GM12864 (cell line): Measurements from ENCODE around the gene CTRB2.

Source experiments
- DNase-seq: peaks from one replicate; pipeline ENCODE4 v3.0.0-alpha.2; 2011; ENCODE audit warnings: low read depth
- H3K4me3 ChIP-seq: 2 replicates; pipeline ENCODE4 v1.5.1; 2011; ENCODE audit warnings: mild to moderate bottlenecking, low read depth, low read length, control low read depth
- CTCF ChIP-seq: IDR thresholded peaks from 2 replicates; pipeline ENCODE4 v1.5.1; 2011; ENCODE audit warnings: low read depth, mild to moderate bottlenecking, moderate library complexity, low read length, control low read depth, inconsistent platforms; ENCODE audit errors: missing control alignments

CTRB2 gene

DNA sequence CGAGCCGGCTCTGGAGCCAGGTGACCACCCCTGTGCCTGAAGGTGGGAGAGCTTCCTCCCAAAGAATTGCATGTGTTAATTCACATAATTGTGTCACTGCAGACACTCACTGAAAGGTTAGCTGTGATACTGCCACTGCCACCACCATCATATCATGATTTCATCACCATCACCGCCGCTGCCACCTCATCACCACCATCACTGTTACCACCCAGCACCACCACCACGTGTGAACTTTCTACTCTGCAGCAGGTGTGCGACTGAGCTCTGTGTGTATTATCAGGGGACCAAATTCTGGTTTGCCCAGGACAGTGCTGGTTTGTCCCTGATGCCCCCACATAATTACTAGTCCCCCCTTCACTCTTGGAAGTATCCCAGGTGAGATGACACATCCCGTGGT lies 29.3 kb upstream of the CTRB2 start:
- no peak overlapping the region for H3K4me3 ChIP-seq
- TF ChIP-seq CTCF, result no peak
- no peak for DNase-seq

DNA sequence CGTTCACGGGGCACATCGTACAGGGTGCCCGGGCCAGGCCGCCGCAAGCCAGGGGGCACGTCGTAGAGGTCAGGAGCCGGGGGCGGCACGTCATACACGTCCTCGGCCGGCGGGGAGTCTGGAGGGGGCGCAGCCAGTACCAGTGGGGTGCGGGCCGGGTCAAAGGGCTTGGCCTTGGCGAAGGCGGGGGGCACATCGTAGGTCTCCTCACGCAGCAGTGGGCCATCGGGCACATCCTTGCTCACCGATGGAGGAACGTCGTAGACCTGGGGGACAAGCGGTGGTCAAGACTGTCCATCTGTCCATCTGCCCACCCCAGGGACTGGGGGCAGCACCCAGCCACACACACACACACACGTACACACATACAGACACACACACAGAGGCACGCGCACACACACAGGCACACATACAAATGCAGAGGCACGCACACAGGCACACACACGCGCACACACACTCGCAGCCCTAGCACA lies 28.8 kb upstream of the CTRB2 start:
- DNase-seq, result no peak
- no peak overlapping the region for H3K4me3 ChIP-seq
- TF ChIP-seq CTCF, result no peak

- no peak for TF ChIP-seq CTCF
- DNase-seq, result no peak
- no peak overlapping the region for H3K4me3 ChIP-seq
Observed at GRCh38 chr16:75234856-75235696, 28.1 kb upstream of the CTRB2 start.

DNA sequence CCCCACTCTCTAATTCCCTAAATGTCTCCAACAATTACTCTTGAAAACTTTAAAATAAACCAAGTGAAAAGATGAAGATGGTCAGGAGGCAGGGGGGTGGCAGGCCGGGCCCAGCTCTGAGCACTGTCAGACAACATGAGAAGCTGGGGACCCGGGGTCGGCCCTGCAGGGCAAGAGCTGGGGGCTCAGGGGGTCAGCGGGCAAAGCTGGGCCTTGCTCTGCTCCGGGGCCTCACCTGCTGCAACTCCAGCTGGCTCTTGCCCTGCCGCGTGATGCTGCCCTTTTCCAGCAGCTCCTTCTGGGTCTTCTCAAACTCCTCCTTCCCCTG lies 26.6 kb upstream of the CTRB2 start:
- no peak for TF ChIP-seq CTCF
- DNase-seq, result no peak
- H3K4me3 ChIP-seq, result no peak overlapping the region

DNA sequence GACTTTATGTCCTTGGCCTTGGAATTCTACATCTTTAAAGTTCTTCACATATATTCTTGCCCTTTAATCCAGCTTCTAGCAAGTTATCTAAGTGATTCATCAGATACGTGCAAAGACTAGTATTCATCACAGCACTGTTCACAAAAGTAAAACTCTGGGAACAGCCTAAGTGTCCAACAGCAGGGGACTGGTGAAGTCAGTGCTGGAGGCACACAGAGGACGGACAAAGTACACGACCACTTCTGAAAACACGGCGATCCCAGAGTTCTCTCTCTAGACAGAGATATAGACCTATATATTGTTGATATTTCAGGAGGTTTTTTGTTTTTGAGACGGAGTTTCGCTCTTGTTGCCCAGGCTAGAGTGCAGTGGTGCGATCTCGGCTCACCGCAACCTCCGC lies 24.6 kb upstream of the CTRB2 start:
- DNase-seq, result no peak
- H3K4me3 ChIP-seq, result no peak overlapping the region
- TF ChIP-seq CTCF, result no peak

- no peak for DNase-seq
- no peak overlapping the region for H3K4me3 ChIP-seq
- no peak for TF ChIP-seq CTCF
Observed at GRCh38 chr16:75230471-75231110, 23.6 kb upstream of the CTRB2 start.
